Effector memory CD8-positive, alpha-beta T cell (primary cell): ENCODE data around the gene KIF15.

Experiments
- ATAC-seq: fragments of 150-1000 bp; cut with Tn5 transposase; replicated peaks from 2 replicates; pipeline ENCODE4 v1.10.0; 2021; ENCODE audit warnings: mild to moderate bottlenecking, moderate library complexity
- DNase-seq, 3 experiments: peaks; one replicate each; pipeline ENCODE4 v3.0.0; 2021
- H3K27ac Mint-ChIP-seq, 2 donors: one replicate each; pipeline ENCODE4 v1.8.0; 2022; ENCODE audit warnings: mild to moderate bottlenecking in 2 of 2, mixed read lengths in 2 of 2, moderate library complexity in 2 of 2
- H3K27me3 Mint-ChIP-seq, 2 donors: one replicate each; pipeline ENCODE4 v1.8.0; 2022; ENCODE audit warnings: mixed read lengths in 2 of 2
- H3K36me3 Mint-ChIP-seq: one replicate; pipeline ENCODE4 v1.8.0; 2022; ENCODE audit warnings: mild to moderate bottlenecking, moderate library complexity, mixed read lengths; ENCODE audit not compliant: insufficient read depth
- H3K4me1 Mint-ChIP-seq, 2 donors: one replicate each; pipeline ENCODE4 v1.8.0; 2022; ENCODE audit warnings: low read depth in 2 of 2, mixed read lengths in 2 of 2
- H3K4me3 Mint-ChIP-seq, 2 donors: one replicate each; pipeline ENCODE4 v1.8.0; 2022; ENCODE audit warnings: mild to moderate bottlenecking in 2 of 2, mixed read lengths in 2 of 2, moderate library complexity in 2 of 2
- H3K9me3 Mint-ChIP-seq, 2 donors: one replicate each; pipeline ENCODE4 v1.8.0; 2022; ENCODE audit warnings: mixed read lengths in 2 of 2

Gene KIF15

DNA sequence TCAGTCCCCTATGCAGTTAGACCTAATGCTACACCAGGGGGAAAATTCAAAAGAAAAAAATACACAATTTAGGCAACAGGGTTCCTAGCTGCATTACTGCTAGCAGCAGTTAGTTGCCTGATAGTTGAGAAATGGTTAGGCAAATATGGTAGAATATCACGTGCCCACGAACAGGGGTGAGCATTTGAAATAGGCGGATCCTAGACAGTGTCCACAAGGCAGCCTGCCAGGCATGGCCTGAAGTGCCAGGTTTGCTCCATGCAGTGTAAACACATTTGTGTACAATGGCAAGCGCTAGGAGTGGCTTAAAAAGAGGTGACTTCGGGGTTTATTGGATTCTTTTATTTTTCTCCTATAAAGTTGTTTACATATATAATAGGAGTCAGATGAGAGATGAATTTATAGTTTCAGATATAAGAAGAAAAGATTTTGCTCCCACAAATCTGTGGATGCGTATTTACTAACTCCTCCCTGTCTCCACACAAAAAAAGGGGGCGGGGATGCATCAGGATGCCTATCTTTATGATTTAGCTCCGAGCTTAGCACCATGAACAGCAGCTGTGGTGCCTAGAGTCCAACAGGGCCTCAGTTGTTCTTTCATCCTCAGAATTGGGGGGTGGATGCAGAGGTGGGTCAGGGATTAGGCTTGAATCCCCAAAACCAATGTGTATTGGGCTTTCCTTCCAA, 108.9 kb downstream of the KIF15 start:
- no peaks in the 10 kb centered on the region for H3K36me3 Mint-ChIP-seq
- H3K9me3 Mint-ChIP-seq: no peaks in the 10 kb centered on the region
- H3K4me1 Mint-ChIP-seq: peaks cover 18 to 20% of the 10 kb centered on the region in 2 donors
- ATAC-seq (no peak), DNase-seq (no peak)
- peak overlapping the region in 1 of 2 donors; percentile 57 for H3K27ac Mint-ChIP-seq
- H3K4me3 Mint-ChIP-seq: no peak overlapping the region
- H3K27me3 Mint-ChIP-seq: no peaks in the 10 kb centered on the region

DNA sequence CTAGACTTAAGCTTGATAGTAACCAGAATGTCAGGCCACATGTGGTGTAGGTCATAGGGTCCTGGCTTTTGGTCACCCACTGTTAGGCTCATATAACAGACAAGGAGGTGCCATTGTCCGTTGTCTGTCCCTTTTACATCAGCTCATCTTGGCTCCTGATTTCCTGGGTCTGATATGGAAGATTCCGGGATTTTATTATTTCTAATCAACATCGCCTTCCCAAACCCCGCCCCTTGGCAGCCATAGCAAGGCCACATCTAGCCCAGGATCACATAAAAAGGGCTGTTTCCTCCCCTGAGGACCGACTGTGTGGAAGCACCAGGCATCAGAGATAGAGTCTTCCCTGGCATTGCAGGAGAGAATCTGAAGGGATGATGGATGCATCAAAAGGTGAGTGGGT, 112.7 kb downstream of the KIF15 start, which contains the start of gene TGM4:
Gene TGM4, plus strand, starts transcription at position 301 of the 400 bp plus-strand sequence. Its CDS starts 71 bp downstream, at position 372.
- DNase-seq (no peak), ATAC-seq (no peak)
- H3K36me3 Mint-ChIP-seq: no peaks in the 10 kb centered on the region
- H3K27ac Mint-ChIP-seq: no peak within 1 kb of the TSS
- H3K4me3 Mint-ChIP-seq: no peak within 1 kb of the TSS
- peaks cover 0 to 7% of the 10 kb centered on the region in 2 donors for H3K27me3 Mint-ChIP-seq
- no peaks in the 10 kb centered on the region for H3K4me1 Mint-ChIP-seq
- no peaks in the 10 kb centered on the region for H3K9me3 Mint-ChIP-seq

DNA sequence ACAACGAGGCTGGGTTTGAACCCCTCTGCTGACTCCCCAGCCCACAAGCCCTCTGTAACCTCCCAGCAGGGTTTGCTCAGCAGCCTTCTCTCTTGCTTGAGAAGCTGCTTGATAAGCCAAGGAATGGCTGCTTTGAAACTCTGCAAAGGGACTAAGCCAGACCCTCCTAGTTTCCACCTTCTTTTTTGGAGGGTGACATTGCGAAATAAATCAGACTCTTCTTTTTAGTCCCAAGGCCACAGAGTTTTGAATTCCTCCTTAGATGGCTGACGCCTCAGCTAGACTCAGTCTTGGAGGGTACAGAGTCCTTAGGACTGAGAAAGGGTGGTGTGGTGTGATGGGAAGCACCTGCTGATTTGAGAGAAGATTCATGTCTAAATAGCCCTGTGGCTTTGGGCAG, 114.0 kb downstream of the KIF15 start:
- H3K27me3 Mint-ChIP-seq: peaks cover 0 to 7% of the 10 kb centered on the region in 2 donors
- H3K4me1 Mint-ChIP-seq: no peaks in the 10 kb centered on the region
- DNase-seq (no peak), ATAC-seq (no peak)
- H3K36me3 Mint-ChIP-seq: no peaks in the 10 kb centered on the region
- H3K9me3 Mint-ChIP-seq: no peaks in the 10 kb centered on the region
- H3K27ac Mint-ChIP-seq: no peak overlapping the region
- no peak overlapping the region for H3K4me3 Mint-ChIP-seq

DNA sequence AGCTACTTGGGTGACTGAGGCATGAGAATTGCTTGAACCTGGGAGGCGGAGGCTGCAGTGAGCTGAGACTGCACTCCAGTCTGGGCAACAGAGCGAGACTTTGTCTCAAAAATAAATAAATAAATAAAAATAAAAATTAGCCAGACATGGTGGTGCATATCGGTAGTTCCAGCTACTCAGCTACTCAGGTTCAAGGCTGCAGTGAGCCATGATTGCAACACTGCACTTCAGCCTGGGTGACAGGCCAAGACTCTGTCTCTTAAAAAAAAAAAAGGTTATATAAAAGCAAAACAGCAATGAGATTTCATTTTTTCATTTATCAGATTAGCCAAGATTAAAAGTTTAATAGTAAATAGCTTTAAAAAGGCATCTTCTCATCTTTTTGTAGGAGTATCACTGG, 115.7 kb downstream of the KIF15 start:
- H3K27ac Mint-ChIP-seq: no peak overlapping the region
- H3K9me3 Mint-ChIP-seq: no peaks in the 10 kb centered on the region
- no peaks in the 10 kb centered on the region for H3K4me1 Mint-ChIP-seq
- ATAC-seq (no peak), DNase-seq (no peak)
- no peak overlapping the region for H3K4me3 Mint-ChIP-seq
- H3K36me3 Mint-ChIP-seq: no peaks in the 10 kb centered on the region
- H3K27me3 Mint-ChIP-seq: peaks cover 1 to 10% of the 10 kb centered on the region in 2 donors

DNA sequence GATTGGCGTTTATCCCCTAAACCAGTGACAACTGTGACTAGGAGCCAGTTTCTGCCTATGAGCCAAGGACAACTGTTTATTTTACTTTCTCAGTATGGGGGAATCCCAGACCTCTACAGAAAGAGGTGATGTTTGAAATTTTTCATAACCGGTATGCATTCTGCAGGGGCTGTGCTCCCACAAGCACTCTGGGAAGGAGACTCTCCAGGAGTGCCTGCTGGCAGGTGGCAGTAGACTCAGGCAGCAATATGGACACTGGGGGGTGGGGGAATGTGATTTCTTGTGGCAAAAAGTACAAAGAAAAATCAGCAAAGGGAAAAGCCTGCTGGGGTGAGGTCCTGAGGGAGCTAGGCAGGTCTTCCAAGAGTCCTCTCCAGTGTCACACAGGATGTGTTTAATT, 118.7 kb downstream of the KIF15 start:
- no peak overlapping the region for H3K27ac Mint-ChIP-seq

DNA sequence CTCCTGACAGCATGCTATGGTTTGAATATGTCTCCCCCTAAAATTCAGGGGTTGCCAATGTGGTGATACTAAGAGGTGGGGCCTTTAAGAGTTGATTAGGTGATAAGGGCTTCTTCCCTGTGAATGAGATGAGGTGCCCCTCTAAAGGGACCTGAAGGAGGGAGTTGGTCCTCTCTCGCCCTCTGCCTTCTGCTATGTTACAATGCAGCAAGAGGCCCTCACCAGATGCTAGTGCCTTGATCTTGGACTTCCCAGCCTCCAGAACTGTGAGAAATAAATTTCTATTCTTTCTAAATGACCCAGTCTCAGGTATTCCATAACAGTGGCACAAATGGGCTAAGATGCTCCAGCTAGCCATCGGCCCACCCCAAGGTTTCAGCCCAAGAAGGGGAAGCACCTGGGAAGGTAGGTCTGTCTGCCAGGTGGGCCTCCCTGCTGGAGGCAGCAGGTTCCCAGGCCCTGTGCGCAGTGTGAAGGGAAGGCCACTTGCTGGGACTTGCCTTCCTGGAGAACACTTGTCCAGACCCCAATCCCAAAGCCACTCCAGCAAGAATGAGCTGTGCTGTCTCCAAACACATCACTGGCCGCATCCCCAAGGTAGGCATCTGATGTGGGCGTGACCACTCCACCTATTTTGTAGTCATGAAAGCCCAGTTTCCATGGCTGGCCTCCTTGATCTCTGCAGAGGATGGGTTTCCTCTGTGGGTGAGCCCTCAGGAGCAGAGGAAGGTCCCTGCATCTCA, 121.8 kb downstream of the KIF15 start:
- Mint-ChIP-seq H3K9me3 (no peaks in the 10 kb centered on the region), H3K4me3 (no peak overlapping the region), H3K27me3 (peaks cover 29 to 57% of the 10 kb centered on the region in 2 donors), H3K27ac (no peak overlapping the region), H3K36me3 (no peaks in the 10 kb centered on the region), H3K4me1 (no peaks in the 10 kb centered on the region)
- ATAC-seq: no peak
- DNase-seq: no peak

More for the DNA sequence above, 118.7 kb downstream of the KIF15 start:
- ATAC-seq (no peak), DNase-seq (no peak)
- Mint-ChIP-seq H3K36me3 (no peaks in the 10 kb centered on the region), H3K4me1 (no peaks in the 10 kb centered on the region), H3K9me3 (no peaks in the 10 kb centered on the region), H3K27me3 (peaks cover 7 to 36% of the 10 kb centered on the region in 2 donors), H3K4me3 (no peak overlapping the region)

DNA sequence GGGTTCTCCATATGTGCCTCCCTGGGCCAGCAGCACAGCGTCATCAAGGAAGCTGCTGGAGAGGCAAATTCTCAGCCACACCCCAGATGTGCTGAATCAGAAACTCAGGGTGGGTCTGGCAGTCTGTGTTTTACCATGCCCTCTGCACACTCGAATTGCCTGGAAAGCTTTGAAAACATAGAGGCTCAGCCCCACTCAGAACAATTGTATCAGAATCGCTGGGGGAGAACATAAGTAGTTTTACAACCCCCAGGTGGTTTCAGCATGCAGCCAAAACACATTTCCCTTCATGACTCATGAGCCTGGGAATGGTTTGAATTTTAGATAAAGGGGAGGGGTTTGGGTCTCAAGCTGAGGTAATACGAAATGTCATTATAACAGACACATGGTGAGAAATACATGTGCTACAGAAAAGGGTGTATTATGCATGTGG, 122.4 kb downstream of the KIF15 start:
- no peaks in the 10 kb centered on the region for H3K36me3 Mint-ChIP-seq
- no peak overlapping the region for H3K4me3 Mint-ChIP-seq
- H3K27me3 Mint-ChIP-seq: peaks cover 29 to 57% of the 10 kb centered on the region in 2 donors
- ATAC-seq: no peak
- DNase-seq: no peak
- no peaks in the 10 kb centered on the region for H3K4me1 Mint-ChIP-seq
- H3K27ac Mint-ChIP-seq: no peak overlapping the region
- no peaks in the 10 kb centered on the region for H3K9me3 Mint-ChIP-seq

DNA sequence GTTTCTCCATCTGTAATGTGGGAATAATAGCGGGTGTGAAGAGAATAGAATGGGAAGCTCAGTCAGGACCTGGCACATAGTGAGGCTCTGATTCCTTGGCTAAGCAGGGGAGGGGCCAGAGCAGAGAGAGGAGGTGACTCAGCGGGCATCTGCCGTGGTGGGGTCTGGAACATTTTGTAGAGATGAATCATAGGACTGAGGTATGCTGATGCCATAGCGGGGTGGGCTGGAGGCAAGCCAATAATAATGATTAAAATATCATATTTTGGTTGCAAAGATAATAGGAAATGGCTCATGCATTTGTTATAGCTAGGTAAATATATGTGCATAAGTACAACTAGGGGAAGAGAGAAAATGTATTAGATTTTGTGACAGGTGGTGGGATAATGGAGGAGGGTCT, 124.0 kb downstream of the KIF15 start:
- H3K27ac Mint-ChIP-seq: peak overlapping the region in 1 of 2 donors; percentile 33
- H3K4me1 Mint-ChIP-seq: no peaks in the 10 kb centered on the region
- no peaks in the 10 kb centered on the region for H3K9me3 Mint-ChIP-seq
- no peak overlapping the region for H3K4me3 Mint-ChIP-seq
- ATAC-seq (no peak), DNase-seq (no peak)
- H3K36me3 Mint-ChIP-seq: no peaks in the 10 kb centered on the region
- peaks cover 29 to 57% of the 10 kb centered on the region in 2 donors for H3K27me3 Mint-ChIP-seq

DNA sequence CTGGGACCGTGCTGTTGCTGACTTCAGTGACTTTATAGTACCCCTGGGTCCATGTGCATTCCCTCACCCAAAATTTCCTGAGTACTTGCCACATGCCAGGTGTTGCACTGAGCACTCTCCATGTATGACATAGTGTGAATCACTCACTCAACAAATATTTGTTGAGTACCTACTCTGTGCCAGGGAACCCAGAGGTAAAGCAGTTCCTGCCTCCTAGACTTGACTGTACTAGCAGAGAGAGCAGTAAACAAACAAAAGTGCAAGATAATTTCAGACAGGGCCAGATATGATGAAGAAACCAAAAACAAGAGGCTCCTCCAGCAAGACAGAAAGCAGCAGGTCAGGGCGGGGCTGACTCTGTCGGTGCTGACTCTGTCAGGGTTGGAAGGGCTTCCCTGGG, 125.0 kb downstream of the KIF15 start:
- no peaks in the 10 kb centered on the region for H3K36me3 Mint-ChIP-seq
- H3K27ac Mint-ChIP-seq: no peak overlapping the region
- DNase-seq (no peak), ATAC-seq (no peak)
- peaks cover 29 to 57% of the 10 kb centered on the region in 2 donors for H3K27me3 Mint-ChIP-seq
- no peak overlapping the region for H3K4me3 Mint-ChIP-seq
- no peaks in the 10 kb centered on the region for H3K9me3 Mint-ChIP-seq
- peaks cover 0 to 2% of the 10 kb centered on the region in 2 donors for H3K4me1 Mint-ChIP-seq

DNA sequence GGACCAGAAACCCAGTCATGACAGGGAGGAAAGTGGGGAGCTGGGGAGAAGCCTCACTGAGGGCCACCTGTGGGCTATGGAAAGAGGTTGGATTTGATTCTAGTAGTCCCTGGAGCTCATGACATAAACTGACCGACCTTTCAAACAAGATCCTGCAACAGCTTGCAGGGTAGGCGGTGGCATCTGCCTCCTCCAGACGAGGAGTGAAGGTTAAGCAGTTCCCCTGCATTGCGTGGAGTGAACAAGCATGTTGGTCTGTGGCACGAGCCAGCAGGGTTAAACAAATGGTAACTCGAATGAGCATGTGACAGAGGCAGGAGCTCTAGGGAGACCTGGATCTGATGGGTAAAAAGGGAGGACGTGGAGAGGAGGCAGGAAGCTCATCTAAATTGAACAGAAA, 125.5 kb downstream of the KIF15 start:
- Mint-ChIP-seq H3K27me3 (peaks cover 29 to 56% of the 10 kb centered on the region in 2 donors), H3K9me3 (no peaks in the 10 kb centered on the region), H3K27ac (no peak overlapping the region), H3K36me3 (no peaks in the 10 kb centered on the region), H3K4me3 (no peak overlapping the region), H3K4me1 (peaks cover 0 to 2% of the 10 kb centered on the region in 2 donors)
- DNase-seq (no peak), ATAC-seq (no peak)

DNA sequence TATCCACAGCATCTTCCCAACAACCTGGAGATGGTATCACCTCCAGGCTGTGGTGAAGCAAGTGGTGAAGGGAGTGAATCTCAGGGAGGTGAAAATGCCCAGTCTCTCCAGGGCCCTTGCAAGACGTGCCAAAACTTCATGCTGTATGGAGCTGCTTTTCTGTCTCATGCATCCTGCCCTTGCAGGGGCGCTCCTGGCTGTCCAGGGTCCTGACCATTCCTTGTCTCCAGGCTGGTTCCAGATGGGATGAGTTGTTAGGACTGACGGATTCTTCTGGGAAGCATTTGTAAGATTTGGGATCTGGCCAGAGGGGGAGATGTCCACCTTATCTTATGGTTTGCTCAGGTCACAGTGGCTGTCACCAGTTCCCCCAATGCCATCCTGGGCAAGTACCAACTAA, 128.7 kb downstream of the KIF15 start:
- Mint-ChIP-seq H3K4me1 (peaks cover 0 to 2% of the 10 kb centered on the region in 2 donors), H3K27ac (no peak overlapping the region), H3K27me3 (peaks cover 22 to 37% of the 10 kb centered on the region in 2 donors), H3K4me3 (no peak overlapping the region), H3K36me3 (no peaks in the 10 kb centered on the region), H3K9me3 (no peaks in the 10 kb centered on the region)
- DNase-seq (no peak), ATAC-seq (no peak)

DNA sequence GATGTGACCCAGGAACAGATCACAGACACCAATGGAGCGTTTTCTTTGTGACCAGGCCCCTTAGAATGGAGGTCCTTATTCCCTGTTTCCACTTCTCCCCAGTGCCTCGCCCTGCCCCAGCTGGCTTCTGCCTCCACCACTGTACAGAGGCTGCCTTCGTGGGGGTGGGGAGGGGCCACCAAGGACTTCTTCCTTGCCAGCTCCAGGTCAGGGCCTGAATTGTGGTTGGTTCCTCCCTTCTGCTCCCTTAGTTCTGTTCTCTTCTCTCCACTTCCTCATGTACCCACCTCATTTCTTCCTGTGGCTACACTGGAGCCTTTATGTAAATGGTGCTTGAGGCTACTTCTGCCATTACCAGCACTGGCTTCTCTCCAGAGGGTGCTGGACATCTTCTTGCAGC, 129.3 kb downstream of the KIF15 start:
- no peak overlapping the region for H3K27ac Mint-ChIP-seq
- ATAC-seq (no peak), DNase-seq (no peak)
- H3K27me3 Mint-ChIP-seq: peaks cover 16 to 31% of the 10 kb centered on the region in 2 donors
- no peaks in the 10 kb centered on the region for H3K9me3 Mint-ChIP-seq
- peaks cover 0 to 2% of the 10 kb centered on the region in 2 donors for H3K4me1 Mint-ChIP-seq
- H3K4me3 Mint-ChIP-seq: no peak overlapping the region
- no peaks in the 10 kb centered on the region for H3K36me3 Mint-ChIP-seq

DNA sequence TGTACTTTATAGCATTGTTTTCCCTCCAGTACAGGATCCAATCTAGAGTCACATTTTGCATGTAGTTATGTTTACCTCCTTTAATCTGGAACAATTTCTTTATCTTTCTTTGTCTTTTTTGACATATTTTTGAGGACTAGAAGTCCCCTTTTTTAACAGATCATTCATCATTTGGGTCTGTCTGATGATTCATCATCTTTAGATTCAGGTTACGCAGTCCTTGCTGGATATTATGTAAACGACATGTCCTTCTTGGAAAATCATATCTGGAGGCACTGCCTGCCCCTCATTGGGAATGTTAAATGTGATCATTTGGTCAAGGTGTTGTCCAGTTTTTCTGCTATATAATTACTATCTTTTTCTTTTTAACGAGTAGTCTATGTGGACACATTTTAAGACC, 131.1 kb downstream of the KIF15 start:
- Mint-ChIP-seq H3K36me3 (no peaks in the 10 kb centered on the region), H3K4me1 (peaks cover 0 to 2% of the 10 kb centered on the region in 2 donors), H3K4me3 (no peak overlapping the region), H3K9me3 (no peaks in the 10 kb centered on the region), H3K27me3 (peaks cover 0 to 13% of the 10 kb centered on the region in 2 donors), H3K27ac (no peak overlapping the region)
- ATAC-seq: no peak
- DNase-seq: no peak

DNA sequence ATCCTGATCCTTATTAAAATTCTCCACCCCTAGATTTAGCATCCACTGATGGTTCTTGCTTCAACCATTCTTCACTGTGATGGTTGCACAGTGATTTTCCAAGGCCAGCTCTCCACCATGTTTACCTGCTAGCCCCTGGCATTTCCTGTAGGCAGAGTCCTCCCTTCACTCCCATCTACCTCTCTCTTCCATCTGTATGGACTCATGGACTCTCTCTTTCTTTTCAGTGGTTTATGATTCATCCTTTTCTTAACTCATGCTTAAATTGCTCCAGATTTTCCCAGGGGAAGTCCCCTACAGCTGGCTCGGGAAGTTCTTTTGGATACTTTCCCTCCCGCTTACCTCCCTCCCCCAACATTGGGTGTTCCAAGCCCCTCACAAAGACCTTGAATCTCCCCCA, 131.5 kb downstream of the KIF15 start:
- no peaks in the 10 kb centered on the region for H3K36me3 Mint-ChIP-seq
- DNase-seq (no peak), ATAC-seq (no peak)
- H3K9me3 Mint-ChIP-seq: no peaks in the 10 kb centered on the region
- H3K4me1 Mint-ChIP-seq: peaks cover 0 to 2% of the 10 kb centered on the region in 2 donors
- H3K27me3 Mint-ChIP-seq: peaks cover 0 to 9% of the 10 kb centered on the region in 2 donors
- no peak overlapping the region for H3K27ac Mint-ChIP-seq
- no peak overlapping the region for H3K4me3 Mint-ChIP-seq
